GM12878 (cell line): ENCODE measurements around the gene RASD1. TPM values are rescaled to one million over a fixed set of nuclear protein-coding genes. Genes with fewer than 3 reads are reported as not detected.

ENCODE experiments used
- BCL11A ChIP-seq: IDR thresholded peaks from 2 replicates; pipeline ENCODE4 v1.6.1; 2011; ENCODE audit warnings: low read depth, low read length
- CREB1 ChIP-seq: IDR thresholded peaks from 2 replicates; pipeline ENCODE4 v1.6.1; 2012; ENCODE audit warnings: low read depth, mild to moderate bottlenecking, inconsistent platforms
- FOXK2 ChIP-seq: fragments of 450-650 bp; IDR thresholded peaks from 2 replicates; pipeline ENCODE4 v1.6.1; 2017; ENCODE audit warnings: mild to moderate bottlenecking, moderate library complexity
- HDAC6 ChIP-seq: fragments of 200-600 bp; sonication (generic); IDR thresholded peaks from one replicate; pipeline ENCODE4 v1.8.0; 2017; ENCODE audit warnings: antibody characterized with exemption; ENCODE audit not compliant: unreplicated experiment
- IRF5 ChIP-seq: fragments of 450-650 bp; IDR thresholded peaks from 2 replicates; pipeline ENCODE4 v1.6.1; 2017; ENCODE audit warnings: borderline replicate concordance
- KAT2A ChIP-seq: conservative IDR thresholded peaks from 2 replicates; pipeline ENCODE4 v1.6.1; 2011; ENCODE audit warnings: low read depth, low read length; ENCODE audit not compliant: control insufficient read depth
- MLLT1 ChIP-seq: fragments of 450-650 bp; IDR thresholded peaks from 2 replicates; pipeline ENCODE4 v1.6.1; 2016; ENCODE audit warnings: mild to moderate bottlenecking
- MYB ChIP-seq: fragments of 150-350 bp; IDR thresholded peaks from 2 replicates; pipeline ENCODE4 v1.6.1; 2014; ENCODE audit warnings: mild to moderate bottlenecking, low read depth, low read length, borderline replicate concordance
- NFIC ChIP-seq: IDR thresholded peaks from 2 replicates; pipeline ENCODE4 v1.6.1; 2012; ENCODE audit warnings: low read depth, mild to moderate bottlenecking, inconsistent platforms, low read length, moderate library complexity
- NR2F1 ChIP-seq: fragments of 450-650 bp; conservative IDR thresholded peaks from 2 replicates; pipeline ENCODE4 v1.6.1; 2017; ENCODE audit warnings: mild to moderate bottlenecking
- NRF1 ChIP-seq: conservative IDR thresholded peaks from 2 replicates; pipeline ENCODE4 v1.6.1; 2011; ENCODE audit warnings: mild to moderate bottlenecking, low read depth, low read length, improper control_type of control experiment
- SIN3A ChIP-seq: IDR thresholded peaks from 2 replicates; pipeline ENCODE4 v1.6.1; 2012; ENCODE audit warnings: low read depth, low read length, improper control_type of control experiment
- SKIL ChIP-seq: fragments of 450-650 bp; IDR thresholded peaks from 2 replicates; pipeline ENCODE4 v1.6.1; 2017; ENCODE audit warnings: mild to moderate bottlenecking, low read depth, inconsistent platforms; ENCODE audit not compliant: poor library complexity, severe bottlenecking
- TCF3 ChIP-seq: IDR thresholded peaks from 2 replicates; pipeline ENCODE4 v1.6.1; 2012; ENCODE audit warnings: low read depth, mild to moderate bottlenecking, low read length, borderline replicate concordance; ENCODE audit not compliant: insufficient read depth
- ZBED1 ChIP-seq: IDR thresholded peaks from 2 replicates; pipeline ENCODE4 v1.6.1; 2016; ENCODE audit warnings: borderline replicate concordance
- ZBTB11 ChIP-seq: fragments of 450-650 bp; formaldehyde crosslinking; IDR thresholded peaks from 2 replicates; pipeline ENCODE4 v1.5.0; 2022; ENCODE audit warnings: mild to moderate bottlenecking, missing genetic modification characterization
- polyA plus RNA-seq, 11 experiments: library from polyadenylated mRNA; depleted of rRNA in 4 of 11; unstranded in 6 of 11; stranded (reverse) in 5 of 11; fragments of >200 nt; fragmentation: Nextera tagmentation in 4 of 11; fragmentation: Illumina TruSeq in 1 of 11; extraction: Ambion mirVana in 4 of 11; extraction: Trizol in 1 of 11; gene quantifications; 1 replicate in 1 of 11; 2 replicates in 10 of 11; pipeline versions ENCODE4 v1.2.1 to v1.2.3, GENCODE V29; 2011 to 2016; ENCODE audit warnings: inconsistent platforms in 2 of 11, missing spikeins in 2 of 11, low read depth in 1 of 11
- total RNA-seq, 4 experiments: library from RNA; depleted of rRNA in 3 of 4; stranded (reverse); fragments of >200 nt in 3 of 4; fragmentation: Illumina TruSeq in 1 of 4; extraction: Trizol in 1 of 4; gene quantifications; 2 replicates each; pipeline versions ENCODE4 v1.2.1 to v1.2.3, GENCODE V29; 2013 to 2021
- TF ChIP-seq, protein P1 (sequence below), 3 experiments: IDR thresholded peaks in 2 of 3; conservative IDR thresholded peaks in 1 of 3; 2 replicates each; pipeline ENCODE4 v1.5.1; 2011; ENCODE audit warnings: low read depth in 3 of 3, low read length in 3 of 3, mild to moderate bottlenecking in 3 of 3, control low read depth in 2 of 3, moderate library complexity in 2 of 3, inconsistent platforms in 1 of 3, mixed read lengths in 1 of 3; ENCODE audit not compliant: control insufficient read depth in 2 of 3, insufficient read depth in 1 of 3; ENCODE audit errors: extremely low read depth in 1 of 3

Gene RASD1
- total and polyA plus RNA-seq, 10 of the 15 experiments (the other 5 are each of a cell fraction or from before 2014, with no cell fraction given), result 0.14 to 0.33 TPM; not detected in 8

- TF ChIP-seq ZBED1 (no peak), SIN3A (no peak), SKIL (no peak), MLLT1 (no peak), IRF5 (no peak), ZBTB11 (CRISPR knock-in tag) (no peak), MYB (no peak), KAT2A (no peak), NR2F1 (no peak), CREB1 (no peak), TCF3 (no peak), HDAC6 (no peak), NFIC (no peak), FOXK2 (no peak), NRF1 (no peak), BCL11A (no peak)
- TF ChIP-seq, protein P1, sequence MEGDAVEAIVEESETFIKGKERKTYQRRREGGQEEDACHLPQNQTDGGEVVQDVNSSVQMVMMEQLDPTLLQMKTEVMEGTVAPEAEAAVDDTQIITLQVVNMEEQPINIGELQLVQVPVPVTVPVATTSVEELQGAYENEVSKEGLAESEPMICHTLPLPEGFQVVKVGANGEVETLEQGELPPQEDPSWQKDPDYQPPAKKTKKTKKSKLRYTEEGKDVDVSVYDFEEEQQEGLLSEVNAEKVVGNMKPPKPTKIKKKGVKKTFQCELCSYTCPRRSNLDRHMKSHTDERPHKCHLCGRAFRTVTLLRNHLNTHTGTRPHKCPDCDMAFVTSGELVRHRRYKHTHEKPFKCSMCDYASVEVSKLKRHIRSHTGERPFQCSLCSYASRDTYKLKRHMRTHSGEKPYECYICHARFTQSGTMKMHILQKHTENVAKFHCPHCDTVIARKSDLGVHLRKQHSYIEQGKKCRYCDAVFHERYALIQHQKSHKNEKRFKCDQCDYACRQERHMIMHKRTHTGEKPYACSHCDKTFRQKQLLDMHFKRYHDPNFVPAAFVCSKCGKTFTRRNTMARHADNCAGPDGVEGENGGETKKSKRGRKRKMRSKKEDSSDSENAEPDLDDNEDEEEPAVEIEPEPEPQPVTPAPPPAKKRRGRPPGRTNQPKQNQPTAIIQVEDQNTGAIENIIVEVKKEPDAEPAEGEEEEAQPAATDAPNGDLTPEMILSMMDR (IDR thresholded peaks at IDR 0.05 in 2 of 3, conservative IDR thresholded peaks at IDR 0.05 in 1 of 3; ENCODE audit: control insufficient read depth in 2 of 3, extremely low read depth in 1 of 3, insufficient read depth in 1 of 3, low read depth in 3 of 3, low read length in 3 of 3), result peak; percentile 74 to 86 (median 79); a peak in 5 of 6 replicates
Observed at GRCh38 chr17:17496189-17497064, at the start of gene RASD1 (continued).
